B cell (primary cell): Measurements from ENCODE around the gene TLR4. TPM values are rescaled to one million over a fixed set of nuclear protein-coding genes. Genes with fewer than 3 reads are reported as not detected.

Experiments
- ATAC-seq: fragments of 200-7000 bp; cut with Tn5 transposase; one replicate; pipeline ENCODE4 v1.10.0; 2021; ENCODE audit warnings: low read depth, mild to moderate bottlenecking, moderate number of reproducible peaks, moderate library complexity
- CTCF ChIA-PET: fragments of 350-600 bp; sonication (Branson Sonifier 250); formaldehyde crosslinking; loops from one replicate; lab custom pipeline; 2021; ENCODE audit warnings: antibody characterized with exemption, inconsistent platforms; lab: Charles Lee
- POLR2A ChIA-PET: fragments of 350-600 bp; sonication (Branson Sonifier 250); formaldehyde crosslinking; loops from one replicate; lab custom pipeline; 2021; ENCODE audit warnings: antibody characterized with exemption; lab: Charles Lee
- DNase-seq: peaks from one replicate; pipeline ENCODE4 v3.0.0; 2013
- H2AFZ ChIP-seq: 2 replicates; pipeline ENCODE4 v1.6.1; 2012; ENCODE audit warnings: mild to moderate bottlenecking, low read depth, low read length; ENCODE audit not compliant: insufficient read depth, poor library complexity, severe bottlenecking
- H3K27ac ChIP-seq, 2 donors: 1 replicate in 1 of 2; 2 replicates in 1 of 2; pipeline ENCODE4 v1.5.1; 2012 to 2013; ENCODE audit warnings: low read length in 2 of 2, mild to moderate bottlenecking in 2 of 2, moderate library complexity in 1 of 2
- H3K27me3 ChIP-seq, 4 experiments: fragments of 200-600 bp in 1 of 4; sonication (generic) in 1 of 4; replicated peaks in 1 of 4; 1 replicate in 2 of 4; 2 replicates in 2 of 4; pipeline versions ENCODE4 v1.6.1 to v1.7.0; 2013 to 2016; ENCODE audit warnings: low read length in 3 of 4, mild to moderate bottlenecking in 2 of 4, mixed read lengths in 1 of 4, moderate library complexity in 1 of 4; ENCODE audit not compliant: insufficient read depth in 4 of 4, control insufficient read depth in 3 of 4; ENCODE audit errors: control extremely low read depth in 1 of 4
- H3K36me3 ChIP-seq, 2 experiments: replicated peaks in 1 of 2; 1 replicate in 1 of 2; 2 replicates in 1 of 2; pipeline versions ENCODE4 v1.6.1 to v1.7.1; 2013; ENCODE audit warnings: low read length in 1 of 2; ENCODE audit not compliant: insufficient read depth in 2 of 2, control insufficient read depth in 1 of 2; ENCODE audit errors: control extremely low read depth in 1 of 2, extremely low read depth in 1 of 2
- H3K4me1 ChIP-seq, 2 donors: fragments of 200-600 bp in 1 of 2; sonication (generic) in 1 of 2; 1 replicate in 1 of 2; 2 replicates in 1 of 2; pipeline versions ENCODE4 v1.5.1 to v1.6.1; 2013 to 2017; ENCODE audit warnings: low read length in 2 of 2; ENCODE audit not compliant: control insufficient read depth in 2 of 2, insufficient read depth in 2 of 2
- H3K4me2 ChIP-seq: replicated peaks from 2 replicates; pipeline ENCODE3; 2012; ENCODE audit warnings: mild to moderate bottlenecking, low read depth, low read length; ENCODE audit not compliant: poor library complexity, severe bottlenecking
- H3K4me3 ChIP-seq, 5 experiments: fragments of 200-600 bp in 1 of 5; sonication (generic) in 1 of 5; 1 replicate in 3 of 5; 2 replicates in 2 of 5; pipeline versions ENCODE4 v1.5.1 to v1.7.0; 2011 to 2016; ENCODE audit warnings: low read length in 4 of 5, mild to moderate bottlenecking in 4 of 5, low read depth in 2 of 5, control low read depth in 1 of 5, moderate library complexity in 1 of 5; ENCODE audit not compliant: insufficient read depth in 1 of 5; ENCODE audit errors: control extremely low read depth in 1 of 5, extremely low read depth in 1 of 5
- H3K79me2 ChIP-seq: fragments of 200-600 bp; sonication (generic); one replicate; pipeline ENCODE4 v1.6.0; 2016; ENCODE audit warnings: low read length; ENCODE audit not compliant: control insufficient read depth, insufficient read depth
- H3K9ac ChIP-seq: fragments of 200-600 bp; sonication (generic); 2 replicates; pipeline ENCODE4 v1.6.1; 2017; ENCODE audit warnings: mild to moderate bottlenecking, low read length, moderate library complexity
- H3K9me3 ChIP-seq, 3 donors: one replicate each; pipeline versions ENCODE4 v1.6.1 to v1.7.1; 2013; ENCODE audit warnings: low read length in 2 of 3; ENCODE audit not compliant: control insufficient read depth in 2 of 3, insufficient read depth in 1 of 3; ENCODE audit errors: control extremely low read depth in 1 of 3
- H4K20me1 ChIP-seq: 2 replicates; pipeline ENCODE4 v1.6.0; 2012; ENCODE audit warnings: mild to moderate bottlenecking, low read length; ENCODE audit not compliant: insufficient read depth, control insufficient read depth, poor library complexity, severe bottlenecking
- H3K27ac Mint-ChIP-seq: one replicate; pipeline ENCODE4 v1.8.0; 2021; ENCODE audit warnings: mixed read lengths
- H3K27me3 Mint-ChIP-seq: one replicate; pipeline ENCODE4 v1.8.0; 2021; ENCODE audit warnings: mixed read lengths
- H3K4me1 Mint-ChIP-seq: one replicate; pipeline ENCODE4 v1.8.0; 2021; ENCODE audit warnings: mixed read lengths
- H3K4me3 Mint-ChIP-seq: one replicate; pipeline ENCODE4 v1.8.0; 2021; ENCODE audit warnings: mixed read lengths
- H3K9me3 Mint-ChIP-seq: one replicate; pipeline ENCODE4 v1.8.0; 2022; ENCODE audit warnings: mixed read lengths; ENCODE audit not compliant: insufficient read depth
- CTCF ChIP-seq: fragments of 200-600 bp; IDR thresholded peaks from one replicate; pipeline ENCODE4 v1.8.0; 2022; ENCODE audit warnings: antibody characterized with exemption, mild to moderate bottlenecking
- EZH2 ChIP-seq: IDR thresholded peaks from 2 replicates; pipeline ENCODE4 v1.6.1; 2012; ENCODE audit warnings: borderline replicate concordance, low read depth, mild to moderate bottlenecking, moderate library complexity, low read length; ENCODE audit not compliant: insufficient read depth, poor library complexity, severe bottlenecking
- WGBS: methylation state at CpG from one replicate; pipeline ENCODE4 v1.1.5; 2013; ENCODE audit warnings: missing lambda C conversion rate; ENCODE audit not compliant: insufficient coverage; 5-methylcytosine and 5-hydroxymethylcytosine counted together
- intact Hi-C: fragments of 100-400 bp; cut with micrococcal nuclease; formaldehyde crosslinking; loops from one replicate; pipeline ENCODE4 v1.10.0; 2022
- polyA plus RNA-seq: library from polyadenylated mRNA; depleted of rRNA; stranded (reverse); fragments of >200 nt; gene quantifications from 2 replicates; pipeline ENCODE4 v1.2.3, GENCODE V29; 2012
- total RNA-seq, 2 donors: library from RNA; stranded (reverse); fragments of 120-200 nt in 1 of 2; gene quantifications; 1 replicate in 1 of 2; 2 replicates in 1 of 2; pipeline versions ENCODE4 v1.2.3 to v1.2.4, GENCODE V29; 2013 to 2022

The TLR4 gene
- total and polyA plus RNA-seq, 2 donors (not counting 1 experiment from before 2014, with no cell fraction given): 0.51 to 3.7 TPM

GRCh38 chr9:117718085-117718484 lies 13.9 kb downstream of the TLR4 start:
- Histone ChIP-seq H3K27me3 (peaks cover 0 to 12% (median 9%) of the 10 kb centered on the region in 4 experiments), H3K9ac (no peak overlapping the region), H4K20me1 (no peaks in the 10 kb centered on the region), H3K4me3 (peak overlapping the region in 1 of 5 experiments; percentile 17), H3K4me1 (peaks cover 17 to 20% of the 10 kb centered on the region in 2 donors), H3K4me2 (peak overlapping the region; percentile 46), H2AFZ (no peak overlapping the region), H3K27ac (no peak overlapping the region), H3K79me2 (no peaks in the 10 kb centered on the region), H3K9me3 (no peaks in the 10 kb centered on the region), H3K36me3 (no peaks in the 10 kb centered on the region)
- Mint-ChIP-seq H3K9me3 (no peaks in the 10 kb centered on the region), H3K27me3 (peaks cover 2% of the 10 kb centered on the region), H3K27ac (no peak overlapping the region), H3K4me1 (peaks cover 24% of the 10 kb centered on the region), H3K4me3 (peak overlapping the region; percentile 53)
- DNase-seq (peak; percentile 81), ATAC-seq (peak; percentile 97)
- no peak for TF ChIP-seq CTCF
- TF ChIP-seq EZH2: no peak
- POLR2A ChIA-PET: no interaction called here
- CTCF ChIA-PET: no interaction called here
- intact Hi-C loops: loop anchor here (1.0 to 10.0 kb wide), 3 partner anchors 14 to 107 kb away; partner anchors contain the start of gene TLR4

DNA sequence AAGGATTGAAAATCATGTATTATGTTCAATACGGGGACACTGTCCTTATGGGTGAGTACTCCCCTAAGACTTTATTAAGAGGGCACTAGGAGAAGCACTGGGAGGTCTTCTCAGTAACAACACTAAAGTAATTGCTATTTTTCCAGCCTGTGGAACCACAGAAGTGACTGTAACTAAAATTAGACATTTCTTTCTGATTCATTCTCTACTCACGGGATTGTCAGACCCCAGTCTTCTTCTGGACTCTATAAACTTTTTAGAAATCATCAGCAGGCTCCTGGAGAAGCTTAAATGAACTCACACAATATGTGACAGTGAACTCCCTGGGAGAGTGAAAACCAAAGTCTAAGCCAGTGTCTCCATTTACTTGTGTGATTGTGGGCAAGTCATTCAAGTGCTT lies 14.5 kb downstream of the TLR4 start:
- H3K9me3 ChIP-seq: no peaks in the 10 kb centered on the region
- peak overlapping the region; percentile 46 for H3K4me2 ChIP-seq
- no peak for TF ChIP-seq CTCF
- no peak for TF ChIP-seq EZH2
- Mint-ChIP-seq H3K27me3 (peaks cover 5% of the 10 kb centered on the region), H3K4me1 (peaks cover 26% of the 10 kb centered on the region), H3K4me3 (peak overlapping the region; percentile 53), H3K9me3 (no peaks in the 10 kb centered on the region), H3K27ac (no peak overlapping the region)
- 20% methylated on average over 1 of the region's 2 CpGs for WGBS
- H3K4me1 ChIP-seq: peaks cover 17 to 20% of the 10 kb centered on the region in 2 donors
- no peaks in the 10 kb centered on the region for H3K79me2 ChIP-seq
- DNase-seq (no peak), ATAC-seq (no peak)
- no peak overlapping the region for H3K9ac ChIP-seq
- intact Hi-C loops: loop anchor here (1.0 to 10.0 kb wide), 3 partner anchors 14 to 106 kb away; partner anchors contain the start of gene TLR4
- CTCF ChIA-PET: interaction anchor here (0.6 kb wide), 1 partner anchor 173 kb away, joined by 4 read pairs; no protein-coding TSS in a partner anchor
- H3K27ac ChIP-seq: no peak overlapping the region
- no peak overlapping the region for H3K4me3 ChIP-seq
- H3K36me3 ChIP-seq: no peaks in the 10 kb centered on the region
- POLR2A ChIA-PET: no interaction called here
- peaks cover 0 to 12% (median 9%) of the 10 kb centered on the region in 4 experiments for H3K27me3 ChIP-seq
- H4K20me1 ChIP-seq: no peaks in the 10 kb centered on the region
- H2AFZ ChIP-seq: no peak overlapping the region
